HG03039 (cell line): ENCODE measurements around the gene OR4C15.

Experiments
- ATAC-seq: cut with Tn5 transposase; IDR thresholded peaks from one replicate; pipeline ENCODE4 v1.9.1; 2021; ENCODE audit warnings: mild to moderate bottlenecking, moderate library complexity; ENCODE audit not compliant: unreplicated experiment

The OR4C15 gene

DNA sequence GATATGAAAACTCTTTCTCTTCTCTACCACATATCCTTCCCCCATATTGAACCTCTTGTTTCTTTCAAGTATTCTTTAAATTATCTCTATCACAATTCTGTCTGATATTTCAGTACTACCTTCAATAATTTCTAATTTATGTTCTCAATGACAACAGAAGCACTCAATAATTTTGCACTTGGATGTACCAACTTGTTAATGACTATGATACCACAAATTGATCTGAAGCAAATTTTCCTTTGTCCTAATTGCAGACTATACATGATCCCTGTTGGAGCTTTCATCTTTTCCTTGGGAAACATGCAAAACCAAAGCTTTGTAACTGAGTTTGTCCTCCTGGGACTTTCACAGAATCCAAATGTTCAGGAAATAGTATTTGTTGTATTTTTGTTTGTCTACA is at the start of gene OR4C15:
Gene OR4C15 (plus strand): TSS at position 301 of the 400 bp plus-strand sequence. CDS start 0 bp downstream, at position 301.
- no peak for ATAC-seq

DNA sequence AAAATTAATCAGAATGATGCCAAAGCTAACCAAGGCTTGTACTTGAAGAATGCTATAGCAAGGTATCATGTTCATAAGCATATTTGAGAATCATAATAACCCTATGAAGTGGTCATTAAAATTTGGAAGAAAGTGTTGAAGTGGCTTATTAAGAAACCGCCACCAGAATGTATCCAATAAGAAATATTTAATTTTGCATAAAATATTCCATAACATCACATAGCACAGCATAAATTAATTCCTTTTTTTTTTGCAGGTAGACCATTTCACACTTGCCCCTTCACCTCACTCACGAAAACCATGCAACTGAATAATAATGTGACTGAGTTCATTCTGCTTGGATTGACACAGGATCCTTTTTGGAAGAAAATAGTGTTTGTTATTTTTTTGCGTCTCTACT is 17.6 kb downstream of the OR4C15 start, which contains the start of gene OR4C16:
Gene OR4C16 (plus strand): TSS at position 301 of the 400 bp plus-strand sequence. CDS start 0 bp downstream, at position 301.
- no peak for ATAC-seq

DNA sequence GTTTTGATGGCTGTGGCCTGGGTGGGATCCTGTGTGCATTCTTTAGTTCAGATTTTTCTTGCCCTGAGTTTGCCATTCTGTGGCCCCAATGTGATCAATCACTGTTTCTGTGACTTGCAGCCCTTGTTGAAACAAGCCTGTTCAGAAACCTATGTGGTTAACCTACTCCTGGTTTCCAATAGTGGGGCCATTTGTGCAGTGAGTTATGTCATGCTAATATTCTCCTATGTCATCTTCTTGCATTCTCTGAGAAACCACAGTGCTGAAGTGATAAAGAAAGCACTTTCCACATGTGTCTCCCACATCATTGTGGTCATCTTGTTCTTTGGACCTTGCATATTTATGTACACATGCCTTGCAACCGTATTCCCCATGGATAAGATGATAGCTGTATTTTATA is 18.3 kb downstream of the OR4C15 start:
- ATAC-seq = no peak
